Globus pallidus (tissue), 1 donor: ENCODE results near the gene INKA1.
"Not testable (repeated sequence)": the region's sequence is repeated elsewhere in the genome, so short reads cannot be mapped to it uniquely, and the experiment has no call there.

Experiments used
- DNase-seq: peaks from one replicate; pipeline ENCODE4 v3.0.0-alpha.2; 2015; ENCODE audit warnings: low spot score

The INKA1 gene

DNA sequence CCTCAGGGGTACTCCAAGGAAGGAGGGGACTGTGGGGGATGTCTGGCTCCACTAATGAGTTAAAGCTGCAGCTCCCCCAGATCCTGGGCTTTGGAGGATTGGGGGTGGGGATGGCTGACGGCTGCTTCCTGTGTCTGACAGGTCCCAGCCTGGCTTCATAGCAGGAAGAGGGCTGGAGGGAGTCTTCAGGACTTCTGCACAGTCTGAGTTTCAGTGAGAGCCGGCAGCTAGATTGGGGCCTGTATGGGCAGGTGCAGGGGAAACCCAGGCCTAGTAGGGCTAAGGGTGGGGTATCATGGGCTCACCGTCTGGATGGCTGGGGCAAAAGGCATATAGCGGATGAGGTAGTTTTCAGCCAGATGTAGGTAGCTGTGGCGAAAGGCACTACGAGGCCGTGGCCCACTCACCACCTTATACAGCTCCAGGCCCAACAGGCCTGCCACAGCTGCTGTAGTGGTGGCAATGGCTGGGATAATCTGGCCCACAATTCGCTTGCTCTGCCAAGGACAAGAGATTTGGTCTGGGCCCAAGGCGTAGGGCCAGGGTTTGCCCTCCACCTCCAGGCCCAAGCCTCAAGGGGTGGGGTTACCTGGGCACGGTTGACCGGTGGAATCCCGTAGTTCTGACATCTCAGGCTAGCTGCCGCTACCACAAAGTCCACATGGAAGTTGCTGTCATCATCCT is 4.5 kb downstream of the INKA1 start:
- DNase-seq = no peak

DNA sequence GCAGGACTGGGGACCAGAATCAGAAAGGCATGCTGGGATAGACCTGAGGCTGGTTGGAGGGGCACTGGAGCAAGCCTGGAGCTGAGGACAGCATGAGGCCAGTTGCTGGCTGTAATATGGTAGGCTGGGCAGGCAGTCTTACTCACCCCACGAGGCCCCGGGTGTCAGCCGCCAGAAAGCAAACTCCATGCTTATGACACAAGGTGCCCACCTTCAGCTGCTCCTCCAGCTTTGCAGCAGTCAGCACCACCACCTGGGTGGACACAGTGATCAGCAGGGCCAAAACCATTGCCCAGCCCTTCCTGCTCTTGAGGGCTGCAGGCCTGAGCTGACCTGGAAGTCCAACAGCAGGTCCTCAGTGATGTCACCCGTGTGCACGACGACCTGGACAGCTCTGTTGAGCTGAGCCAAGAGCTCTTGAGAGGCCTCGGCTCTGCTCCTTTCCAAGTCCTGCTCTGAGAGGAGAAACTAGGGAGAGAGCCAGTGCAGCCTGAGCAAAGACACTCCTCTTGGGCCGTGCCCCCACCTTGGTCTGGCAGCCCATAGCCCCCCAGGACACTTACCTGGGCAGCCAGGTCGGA is 9.9 kb downstream of the INKA1 start:
- no peak for DNase-seq

DNA sequence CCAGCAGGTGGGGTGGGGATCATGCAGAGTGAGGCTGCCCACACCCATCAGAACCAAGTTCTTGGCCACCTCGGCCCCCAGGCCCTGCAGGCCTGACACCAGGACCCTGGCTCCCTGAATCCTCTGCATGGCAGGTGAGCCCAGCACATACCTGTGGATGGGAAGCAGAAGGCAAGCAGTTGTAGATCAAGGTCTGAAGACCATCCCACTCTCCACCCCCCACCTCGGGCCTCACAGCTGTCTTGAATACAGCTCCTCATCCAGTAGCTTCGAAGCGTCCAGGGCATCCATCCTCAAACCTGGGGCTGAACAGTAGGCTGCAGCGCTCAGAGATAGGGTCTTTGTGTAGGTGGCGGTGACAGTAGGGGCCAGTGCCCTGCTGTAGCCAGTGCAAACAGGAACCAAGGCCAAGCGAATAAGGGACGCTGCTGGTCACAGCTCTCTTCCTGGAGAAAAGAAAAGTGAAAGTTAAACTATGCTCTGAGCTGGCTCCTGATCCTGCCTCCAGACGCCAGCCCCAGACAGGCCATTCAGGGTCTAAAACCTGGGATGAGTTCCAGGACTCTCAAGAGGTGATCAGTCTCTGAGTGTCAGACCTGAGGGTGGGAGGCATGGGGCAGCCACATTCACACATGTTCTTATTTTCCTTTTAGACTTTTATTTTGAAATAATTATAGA is 10.6 kb downstream of the INKA1 start, which contains the start of gene UBA7:
TSS of gene UBA7 (minus strand) at position 457 of the 678 bp plus-strand sequence. CDS start at position 291, 166 bp downstream.
- DNase-seq = peak; percentile 38

DNA sequence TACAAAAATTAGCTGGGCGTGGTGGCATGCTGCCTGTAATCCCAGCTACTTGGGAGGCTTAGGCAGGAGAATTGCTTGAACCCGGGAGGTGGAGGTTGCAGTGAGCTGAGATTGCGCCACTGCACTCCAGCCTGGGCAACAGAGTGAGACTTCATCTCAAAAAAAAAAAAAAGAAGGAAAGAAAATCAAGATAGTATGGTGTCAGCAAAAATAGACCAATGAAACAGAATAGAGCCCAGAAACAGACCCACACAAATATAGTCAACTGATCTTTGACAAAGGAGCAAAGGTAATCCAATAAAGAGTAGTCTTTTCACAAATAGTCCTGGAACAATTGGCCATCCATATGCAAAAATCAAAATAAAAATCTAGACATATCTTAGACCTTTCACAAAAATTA is 20.1 kb downstream of the INKA1 start:
- not testable (repeated sequence) for DNase-seq

DNA sequence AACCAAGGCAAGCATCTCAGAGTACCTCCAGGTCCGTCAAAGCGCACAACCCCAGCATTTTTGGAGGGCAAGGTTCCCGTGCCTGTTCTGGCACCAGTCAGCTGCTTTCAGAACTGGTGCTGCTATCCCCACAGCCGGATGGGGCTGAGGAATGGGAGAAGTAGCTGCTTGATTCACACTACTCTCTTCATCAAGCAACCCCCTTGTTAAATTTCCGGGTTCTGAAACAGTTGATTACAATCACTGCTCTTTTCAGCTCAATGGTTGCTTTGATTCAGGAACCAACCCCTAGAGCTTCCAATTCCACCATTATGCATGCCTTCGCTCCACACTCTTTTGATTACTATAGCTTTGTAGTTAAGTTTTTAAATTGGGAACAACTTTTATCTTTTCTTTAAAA is 23.0 kb downstream of the INKA1 start:
- DNase-seq = peak; percentile 31

DNA sequence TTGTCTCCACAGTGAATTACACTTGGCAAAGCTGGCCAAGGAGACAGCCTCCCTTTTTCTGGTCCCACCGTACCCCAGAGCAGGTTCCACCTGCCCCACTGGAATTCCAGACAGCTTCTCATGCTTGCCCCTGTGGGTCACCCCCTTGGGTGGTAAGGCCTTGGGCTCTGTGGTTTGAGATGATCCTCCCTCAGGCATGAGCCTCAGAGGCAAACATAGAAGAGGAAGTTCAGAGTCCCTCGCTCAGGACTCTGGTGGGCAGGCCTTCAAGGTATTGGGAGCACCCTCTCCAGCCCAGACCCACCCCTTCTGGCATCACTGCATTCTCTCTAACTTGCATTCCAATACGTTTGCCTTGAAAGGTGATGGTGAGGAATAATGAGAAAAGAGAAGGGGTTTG is 28.3 kb downstream of the INKA1 start:
- DNase-seq = no peak

DNA sequence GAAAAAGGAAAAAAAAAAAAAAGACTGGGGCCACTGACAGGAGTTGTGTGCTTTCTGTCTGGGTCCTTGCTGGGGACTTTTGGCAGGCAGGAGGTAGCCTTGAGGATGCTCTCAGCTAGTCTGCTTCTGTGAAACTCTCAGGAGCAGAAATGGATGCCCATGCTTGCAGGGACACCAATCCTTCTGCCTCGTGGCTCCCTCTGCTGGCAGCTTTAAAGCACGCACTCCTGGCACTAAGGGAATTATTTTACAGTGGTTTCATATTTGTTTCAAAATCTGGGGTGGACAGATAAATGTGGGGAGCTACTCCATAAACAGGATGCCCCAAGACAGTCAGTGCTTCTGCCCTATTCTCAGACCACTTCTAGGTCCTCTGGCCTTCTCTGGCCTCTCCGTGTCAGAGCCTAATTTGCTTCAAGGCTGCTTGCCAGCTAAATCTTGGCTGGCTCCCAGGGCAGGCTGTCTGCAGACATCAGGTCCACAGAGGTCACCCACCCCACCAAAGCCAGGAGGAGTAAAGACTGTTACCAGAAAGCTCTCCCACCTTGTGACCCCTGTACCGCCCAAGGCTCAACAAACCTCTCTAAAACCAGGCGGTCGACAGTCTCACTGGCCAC is 36.2 kb downstream of the INKA1 start:
- DNase-seq = peak; percentile 78

DNA sequence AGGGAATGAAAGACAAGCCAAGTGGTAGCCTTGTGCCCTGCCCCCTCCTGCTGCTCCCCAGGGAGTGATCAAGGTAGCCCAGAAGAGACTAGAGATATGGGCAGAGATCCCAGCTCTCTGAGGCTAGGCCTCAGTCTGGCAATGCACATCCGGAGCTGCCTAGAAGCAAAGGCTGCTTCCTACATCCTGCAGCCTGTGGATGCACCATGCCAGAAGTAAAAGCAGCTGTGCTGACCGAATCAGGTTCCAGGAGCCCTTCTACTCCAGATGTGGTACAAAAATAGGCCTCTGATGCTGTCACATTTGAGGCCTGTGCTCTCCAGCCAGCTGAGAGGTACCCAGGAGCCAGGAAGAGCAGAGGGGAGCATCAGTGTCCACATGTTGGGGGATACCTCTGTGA is 37.3 kb downstream of the INKA1 start:
- no peak for DNase-seq

DNA sequence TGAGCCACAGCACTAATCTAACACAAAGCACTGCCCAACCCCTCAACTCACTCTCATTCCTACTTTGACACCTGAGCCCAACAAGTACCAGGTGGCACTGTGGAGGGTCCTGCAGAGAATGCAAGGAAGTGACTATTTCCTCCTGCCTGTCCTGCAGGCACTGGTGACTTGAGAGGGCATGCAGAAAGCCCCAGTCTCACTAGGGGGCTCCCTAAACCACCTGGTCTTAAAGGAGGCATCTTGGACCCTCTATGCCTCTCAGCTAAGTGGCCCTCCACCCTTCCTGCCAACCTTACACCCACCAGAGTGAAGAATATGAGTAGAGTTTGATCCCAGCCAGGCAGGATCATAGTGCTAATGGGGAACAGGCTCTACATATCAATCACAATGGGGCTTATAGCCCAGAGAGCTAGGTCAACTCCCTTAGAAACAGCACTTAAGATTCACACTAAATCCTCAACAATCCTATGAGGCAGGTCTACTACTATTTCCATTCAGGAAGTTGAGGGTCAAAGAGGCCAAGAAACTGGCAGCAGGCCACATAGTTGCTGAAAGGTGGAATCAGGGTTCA is 38.1 kb downstream of the INKA1 start:
- no peak for DNase-seq

DNA sequence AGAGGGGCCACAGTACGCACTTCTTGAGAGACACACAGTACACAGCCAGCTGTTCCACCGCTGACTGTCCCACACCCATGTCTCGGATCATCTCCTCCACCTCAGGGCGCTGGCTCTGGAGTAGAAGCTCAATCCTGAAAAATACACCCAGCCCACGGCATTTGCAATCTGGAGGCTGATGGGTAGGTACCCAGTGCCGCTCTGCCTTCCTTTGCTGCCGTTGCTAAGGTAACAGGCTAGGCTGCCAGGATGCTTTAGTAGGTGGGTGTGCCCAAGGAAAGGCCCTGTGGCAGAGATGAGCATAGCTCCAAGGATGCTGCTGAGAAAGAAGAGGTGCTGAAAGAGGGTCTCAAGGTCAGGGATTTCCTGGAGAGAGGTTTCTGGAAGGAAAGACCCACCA is 38.7 kb downstream of the INKA1 start:
- DNase-seq = no peak

DNA sequence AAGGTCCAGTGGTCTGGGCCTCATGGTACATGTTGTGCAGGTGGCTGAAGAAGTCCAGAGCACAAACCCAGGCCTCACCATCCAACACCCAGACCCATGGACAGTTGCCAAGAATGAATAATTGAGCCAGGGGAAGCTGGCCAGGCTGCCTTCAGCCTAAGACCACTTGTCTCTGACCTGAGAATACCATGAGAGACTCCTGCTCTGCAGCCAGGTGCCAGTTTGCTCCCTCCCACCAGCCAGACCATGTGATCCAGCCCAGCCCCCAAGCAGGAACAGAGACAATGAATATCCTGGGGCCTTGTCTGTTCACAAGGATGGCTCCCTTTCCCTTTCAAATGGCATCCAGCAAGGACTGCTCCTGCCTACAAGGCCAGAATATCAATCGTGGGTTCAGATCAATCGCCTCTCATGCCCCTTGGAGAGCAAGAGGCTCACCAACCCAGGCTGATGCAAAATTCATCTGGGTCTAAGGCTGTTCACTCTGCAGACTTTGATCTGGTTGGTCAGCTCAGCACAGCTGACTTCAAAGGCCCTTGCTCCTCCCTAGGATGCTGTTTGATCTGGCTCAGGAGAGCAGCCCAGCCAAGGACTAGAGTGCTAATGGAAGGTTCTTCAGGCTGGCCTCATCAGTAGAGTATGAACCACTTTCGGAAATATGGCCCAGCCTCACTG is 39.9 kb downstream of the INKA1 start:
- DNase-seq = no peak

DNA sequence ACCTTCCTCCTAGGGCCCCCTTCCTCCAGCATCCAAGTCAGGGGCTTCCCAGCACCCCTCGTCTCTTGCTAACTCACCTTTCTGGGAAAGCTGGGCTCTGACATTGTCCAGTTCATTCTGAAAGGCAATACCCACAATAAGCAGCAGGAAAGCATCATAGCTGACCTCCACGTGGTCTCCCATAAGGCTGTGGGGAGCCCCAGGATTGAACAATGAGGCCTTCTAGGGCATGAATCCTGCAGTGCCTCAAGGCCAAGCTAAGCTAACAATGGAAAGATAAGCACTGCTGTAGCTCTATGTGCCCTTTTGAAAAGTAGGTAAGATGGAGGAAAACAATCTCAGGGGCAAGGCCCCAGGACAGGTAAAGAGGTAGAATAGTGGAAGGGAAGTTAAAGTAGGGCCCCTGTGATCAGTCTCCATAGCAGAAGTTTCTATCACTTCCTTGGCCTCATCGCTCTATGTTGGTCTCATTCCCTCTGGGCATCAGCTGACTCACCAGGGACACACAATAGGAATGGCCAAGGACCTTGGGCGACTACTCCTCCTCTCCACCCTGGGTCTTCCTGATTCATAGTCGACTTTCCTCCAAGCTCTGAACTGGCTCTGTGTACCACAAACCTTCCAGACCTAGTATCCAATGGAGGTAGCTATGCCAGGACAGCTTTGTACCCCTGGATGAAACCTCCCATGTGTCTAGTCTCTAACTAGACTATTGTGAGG is 41.6 kb downstream of the INKA1 start:
- no peak for DNase-seq

DNA sequence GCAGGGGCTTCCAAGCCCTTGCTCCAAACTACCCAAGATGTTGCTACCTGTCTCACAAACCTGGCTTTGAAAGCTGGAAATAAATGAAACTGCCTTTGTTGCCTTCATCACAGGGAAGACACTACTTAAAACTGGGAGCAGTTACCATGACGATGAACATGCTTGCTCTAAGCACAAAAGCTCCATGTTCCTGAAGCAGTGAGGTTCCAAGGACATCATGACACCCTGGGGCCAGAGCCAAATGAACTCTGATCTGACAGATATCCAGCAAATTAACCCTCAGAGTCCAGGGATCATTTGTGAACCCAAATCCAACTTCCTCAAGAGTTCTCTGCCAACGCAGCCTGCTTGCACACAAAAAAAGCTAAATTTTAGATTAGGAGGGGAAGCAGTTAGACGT is 42.6 kb downstream of the INKA1 start:
- DNase-seq = no peak
